Measurements from ENCODE around the gene CDYL2. TPM values are rescaled to one million over a fixed set of nuclear protein-coding genes. Genes with fewer than 3 reads are reported as not detected.
"Not testable (repeated sequence)": the region's sequence is repeated elsewhere in the genome, so short reads cannot be mapped to it uniquely, and the experiment has no call there.

CDYL2 gene
- total RNA-seq, 1 experiment from 2014 or later: 7.1 TPM

DNA sequence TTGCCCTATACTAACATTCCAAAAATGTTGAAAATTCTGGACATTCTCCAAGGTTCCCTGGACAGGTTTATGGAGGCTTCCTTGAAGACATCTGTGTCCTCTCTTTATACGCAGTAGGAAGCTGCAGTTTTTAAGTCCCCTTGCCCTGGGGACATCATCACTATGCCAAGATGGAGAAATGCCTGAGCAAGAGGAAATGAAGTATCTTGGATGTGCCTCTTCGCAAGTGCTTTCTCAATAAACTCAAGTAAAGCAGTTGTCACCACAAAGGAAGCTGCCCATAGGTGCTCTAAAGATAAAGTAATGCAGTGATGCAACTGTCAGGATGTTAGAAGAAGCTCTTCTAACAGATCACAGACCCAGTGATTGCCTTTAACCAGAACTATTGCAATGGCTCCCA, 71.0 kb downstream of the CDYL2 start:
- H3K9me3 Mint-ChIP-seq (ENCODE audit: unreplicated experiment): peaks cover 12% of the 10 kb centered on the region
- ChIA-PET POLR2A (interaction anchor here (0.6 kb wide), 1 partner anchor 18 kb away, joined by 5 read pairs; no protein-coding TSS in a partner anchor), CTCF (no interaction called here)
- H3K4me1 Mint-ChIP-seq (ENCODE audit: insufficient read depth, unreplicated experiment): peaks cover 8% of the 10 kb centered on the region
- DNase-seq (ENCODE audit: unreplicated experiment): peak; percentile 10
- TF ChIP-seq CTCF (IDR thresholded peaks at IDR 0.05; ENCODE audit: unreplicated experiment): no peak
- no TSS peak for BruUV-seq (replicated peaks)
- intact Hi-C loops (cut with micrococcal nuclease): no loop called here
- no peak overlapping the region for H3K4me3 Mint-ChIP-seq (ENCODE audit: unreplicated experiment)
- H3K27me3 Mint-ChIP-seq (ENCODE audit: insufficient read depth, unreplicated experiment): peaks cover 17% of the 10 kb centered on the region
- H3K36me3 Mint-ChIP-seq (ENCODE audit: insufficient read depth, unreplicated experiment): peaks cover 6% of the 10 kb centered on the region
- H3K27ac Mint-ChIP-seq (ENCODE audit: low read depth, unreplicated experiment): no peak overlapping the region

DNA sequence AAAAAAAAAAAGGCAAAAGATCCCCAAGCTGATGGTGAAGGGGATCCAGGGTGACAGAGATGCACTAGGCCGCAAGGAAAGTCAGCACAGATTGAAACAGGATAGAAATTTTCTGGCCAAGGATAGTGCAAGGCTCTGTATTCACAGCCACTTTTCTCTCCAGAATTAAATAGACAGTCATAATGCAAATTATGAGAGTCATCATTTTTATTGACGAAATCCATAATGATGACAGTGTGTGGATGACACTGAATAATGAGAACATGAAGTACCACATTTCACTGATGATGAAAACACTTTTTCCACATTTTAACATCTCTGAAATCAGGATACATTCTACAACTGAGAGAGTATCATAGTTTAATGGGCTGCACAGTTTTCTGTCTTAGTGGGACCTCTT, 72.5 kb downstream of the CDYL2 start:
- TF ChIP-seq CTCF (IDR thresholded peaks at IDR 0.05; ENCODE audit: unreplicated experiment): no peak

DNA sequence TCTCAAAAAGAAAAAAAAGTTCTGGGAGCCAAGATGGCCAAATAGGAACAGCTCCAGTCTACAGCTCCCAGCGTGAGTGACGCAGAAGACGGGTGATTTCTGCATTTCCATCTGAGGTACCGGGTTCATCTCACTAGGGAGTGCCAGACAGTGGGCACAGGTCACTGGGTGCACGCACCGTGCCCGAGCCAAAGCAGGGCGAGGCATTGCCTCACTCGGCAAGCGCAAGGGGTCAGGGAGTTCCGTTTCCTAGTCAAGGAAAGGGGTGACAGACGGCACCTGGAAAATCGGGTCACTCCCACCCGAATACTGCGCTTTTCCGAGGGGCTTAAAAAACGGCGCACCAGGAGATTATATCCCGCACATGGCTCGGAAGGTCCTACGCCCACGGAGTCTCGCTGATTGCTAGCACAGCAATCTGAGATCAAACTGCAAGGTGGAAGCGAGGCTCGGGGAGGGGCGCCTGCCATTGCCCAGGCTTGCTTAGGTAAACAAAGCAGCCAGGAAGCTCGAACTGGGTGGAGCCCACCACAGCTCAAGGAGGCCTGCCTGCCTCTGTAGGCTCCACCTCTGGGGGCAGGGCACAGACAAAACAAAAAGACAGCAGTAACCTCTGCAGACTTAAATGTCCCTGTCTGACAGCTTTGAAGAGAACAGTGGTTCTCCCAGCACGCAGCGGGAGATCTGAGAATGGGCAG, 77.2 kb downstream of the CDYL2 start:
- intact Hi-C loops (cut with micrococcal nuclease); H3K4me1 Mint-ChIP-seq (ENCODE audit: insufficient read depth, unreplicated experiment); CTCF ChIA-PET; H3K4me3 Mint-ChIP-seq (ENCODE audit: unreplicated experiment); BruUV-seq (replicated peaks); DNase-seq (ENCODE audit: unreplicated experiment); POLR2A ChIA-PET; H3K27ac Mint-ChIP-seq (ENCODE audit: low read depth, unreplicated experiment): not testable (repeated sequence)
- Mint-ChIP-seq H3K27me3 (ENCODE audit: insufficient read depth, unreplicated experiment) (peaks cover 13% of the 10 kb centered on the region), H3K36me3 (ENCODE audit: insufficient read depth, unreplicated experiment) (peaks cover 11% of the 10 kb centered on the region), H3K9me3 (ENCODE audit: unreplicated experiment) (peaks cover 21% of the 10 kb centered on the region)

More for the DNA sequence above, 72.5 kb downstream of the CDYL2 start:
- Mint-ChIP-seq H3K36me3 (ENCODE audit: insufficient read depth, unreplicated experiment) (peaks cover 6% of the 10 kb centered on the region), H3K27me3 (ENCODE audit: insufficient read depth, unreplicated experiment) (peaks cover 17% of the 10 kb centered on the region), H3K4me3 (ENCODE audit: unreplicated experiment) (no peak overlapping the region), H3K4me1 (ENCODE audit: insufficient read depth, unreplicated experiment) (peaks cover 8% of the 10 kb centered on the region), H3K9me3 (ENCODE audit: unreplicated experiment) (peaks cover 12% of the 10 kb centered on the region), H3K27ac (ENCODE audit: low read depth, unreplicated experiment) (no peak overlapping the region)
- DNase-seq (ENCODE audit: unreplicated experiment): no peak
- intact Hi-C loops (cut with micrococcal nuclease): no loop called here
- CTCF ChIA-PET: interaction anchor here (0.6 kb wide), 1 partner anchor 116 kb away, joined by 3 read pairs; no protein-coding TSS in a partner anchor
- POLR2A ChIA-PET: interaction anchor here (0.7 kb wide), 1 partner anchor 102 kb away, joined by 3 read pairs; no protein-coding TSS in a partner anchor
- BruUV-seq (replicated peaks): no TSS peak

DNA sequence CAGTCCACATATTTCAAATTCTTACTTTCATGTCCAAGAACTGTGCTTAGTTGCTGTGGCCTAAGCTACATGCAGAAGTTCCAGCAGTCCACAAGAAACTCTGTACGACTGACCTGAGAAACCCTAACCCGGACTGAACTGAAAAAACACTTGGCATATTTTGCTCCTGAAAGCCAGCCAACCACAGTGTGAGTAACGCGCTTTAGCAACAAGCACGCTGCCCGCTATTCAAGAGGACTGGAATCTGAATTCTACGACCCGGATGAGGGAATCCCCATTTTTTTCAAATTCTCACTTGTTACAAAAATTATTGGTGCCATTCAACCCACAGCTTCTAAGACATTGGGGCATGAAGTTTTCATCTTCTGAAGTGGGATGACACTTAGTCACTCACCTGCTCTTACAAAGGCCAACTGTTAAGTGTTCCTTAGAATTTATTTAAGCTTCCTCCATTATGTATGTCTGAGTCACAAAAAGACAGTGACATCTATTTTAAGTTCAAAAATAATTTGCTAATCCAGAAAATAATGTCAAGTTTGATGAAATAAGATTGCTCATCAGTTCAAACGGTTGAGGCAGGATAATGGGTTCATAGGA, 78.7 kb downstream of the CDYL2 start:
- POLR2A ChIA-PET: no interaction called here

More for the DNA sequence above, 78.7 kb downstream of the CDYL2 start:
- CTCF ChIA-PET: interaction anchor here (0.6 to 0.7 kb wide), 2 partner anchors 199 to 1837 kb away, joined by 3 read pairs; no protein-coding TSS in a partner anchor
- Mint-ChIP-seq H3K4me3 (ENCODE audit: unreplicated experiment) (no peak overlapping the region), H3K36me3 (ENCODE audit: insufficient read depth, unreplicated experiment) (peaks cover 11% of the 10 kb centered on the region), H3K27me3 (ENCODE audit: insufficient read depth, unreplicated experiment) (peaks cover 13% of the 10 kb centered on the region), H3K27ac (ENCODE audit: low read depth, unreplicated experiment) (no peak overlapping the region), H3K4me1 (ENCODE audit: insufficient read depth, unreplicated experiment) (no peaks in the 10 kb centered on the region), H3K9me3 (ENCODE audit: unreplicated experiment) (peaks cover 9% of the 10 kb centered on the region)
- no TSS peak for BruUV-seq (replicated peaks)
- no peak for DNase-seq (ENCODE audit: unreplicated experiment)
- intact Hi-C loops (cut with micrococcal nuclease): no loop called here
- no peak for TF ChIP-seq CTCF (IDR thresholded peaks at IDR 0.05; ENCODE audit: unreplicated experiment)

All from MCF 10A (cell line).